HL-60 (cell line): ENCODE results near the gene TM6SF1.

Experiments
- DNase-seq, 2 experiments: peaks; one replicate each; pipeline ENCODE4 v3.0.0-alpha.2; 2010 to 2020; ENCODE audit warnings: low read depth in 1 of 2, low spot score in 1 of 2
- H3K27ac ChIP-seq: fragments of 250-450 bp; sonication (Bioruptor Pico); replicated peaks from 2 replicates; pipeline ENCODE4 v1.5.1; 2020; ENCODE audit warnings: mild to moderate bottlenecking, moderate library complexity
- H3K27me3 ChIP-seq: fragments of 250-450 bp; sonication (Bioruptor Pico); 2 replicates; pipeline ENCODE4 v1.5.1; 2021; ENCODE audit warnings: mild to moderate bottlenecking, moderate library complexity; ENCODE audit not compliant: insufficient read depth, poor library complexity, severe bottlenecking
- H3K4me3 ChIP-seq: replicated peaks from 2 replicates; pipeline ENCODE4 v1.5.1; 2011; ENCODE audit warnings: mild to moderate bottlenecking, control low read depth, low read length; ENCODE audit not compliant: insufficient read depth
- GABPA ChIP-seq: IDR thresholded peaks from 2 replicates; pipeline ENCODE4 v1.6.1; 2012; ENCODE audit warnings: low read depth
- POLR2AphosphoS5 ChIP-seq: IDR thresholded peaks from 2 replicates; pipeline ENCODE4 v1.6.1; 2012; ENCODE audit warnings: low read depth
- SPI1 ChIP-seq: IDR thresholded peaks from 2 replicates; pipeline ENCODE4 v1.6.1; 2012; ENCODE audit warnings: low read depth, mild to moderate bottlenecking, borderline replicate concordance
- TF ChIP-seq, protein P1 (sequence below): IDR thresholded peaks from one replicate; pipeline ENCODE4 v1.5.1; 2011; ENCODE audit warnings: low read length, control low read depth, inconsistent platforms; ENCODE audit not compliant: insufficient read depth
- TF ChIP-seq, protein P2 (sequence below): IDR thresholded peaks from 2 replicates; pipeline ENCODE4 v1.6.1; 2012; ENCODE audit warnings: low read depth; ENCODE audit not compliant: insufficient replicate concordance

Gene TM6SF1

DNA sequence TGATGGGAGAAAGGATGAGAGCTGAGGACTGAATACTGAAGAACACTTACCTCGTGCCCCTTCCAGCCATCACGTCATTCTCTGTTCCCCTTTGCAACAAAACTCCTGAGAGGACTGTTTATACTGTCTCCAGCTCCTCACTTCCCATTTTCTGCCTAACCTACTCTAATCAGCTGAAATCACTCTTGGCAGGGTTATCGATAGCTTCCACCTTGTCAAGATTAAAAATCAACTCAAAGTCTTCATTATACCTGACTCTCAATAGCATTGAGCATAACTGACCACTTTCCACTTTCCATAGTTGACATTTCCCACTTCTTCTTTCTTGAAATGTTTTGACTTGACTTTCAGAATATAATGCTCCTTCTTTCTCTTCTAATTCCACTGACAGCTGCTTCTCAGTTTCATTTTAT, 44.7 kb upstream of the TM6SF1 start:
- Histone ChIP-seq H3K27me3 (no peaks in the 10 kb centered on the region), H3K4me3 (no peak overlapping the region), H3K27ac (no peak overlapping the region)
- TF ChIP-seq GABPA (no peak), SPI1 (peak; percentile 86)
- TF ChIP-seq, protein P1, sequence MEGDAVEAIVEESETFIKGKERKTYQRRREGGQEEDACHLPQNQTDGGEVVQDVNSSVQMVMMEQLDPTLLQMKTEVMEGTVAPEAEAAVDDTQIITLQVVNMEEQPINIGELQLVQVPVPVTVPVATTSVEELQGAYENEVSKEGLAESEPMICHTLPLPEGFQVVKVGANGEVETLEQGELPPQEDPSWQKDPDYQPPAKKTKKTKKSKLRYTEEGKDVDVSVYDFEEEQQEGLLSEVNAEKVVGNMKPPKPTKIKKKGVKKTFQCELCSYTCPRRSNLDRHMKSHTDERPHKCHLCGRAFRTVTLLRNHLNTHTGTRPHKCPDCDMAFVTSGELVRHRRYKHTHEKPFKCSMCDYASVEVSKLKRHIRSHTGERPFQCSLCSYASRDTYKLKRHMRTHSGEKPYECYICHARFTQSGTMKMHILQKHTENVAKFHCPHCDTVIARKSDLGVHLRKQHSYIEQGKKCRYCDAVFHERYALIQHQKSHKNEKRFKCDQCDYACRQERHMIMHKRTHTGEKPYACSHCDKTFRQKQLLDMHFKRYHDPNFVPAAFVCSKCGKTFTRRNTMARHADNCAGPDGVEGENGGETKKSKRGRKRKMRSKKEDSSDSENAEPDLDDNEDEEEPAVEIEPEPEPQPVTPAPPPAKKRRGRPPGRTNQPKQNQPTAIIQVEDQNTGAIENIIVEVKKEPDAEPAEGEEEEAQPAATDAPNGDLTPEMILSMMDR: no peak
- peak in 1 of 2 experiments; percentile 29 for DNase-seq

DNA sequence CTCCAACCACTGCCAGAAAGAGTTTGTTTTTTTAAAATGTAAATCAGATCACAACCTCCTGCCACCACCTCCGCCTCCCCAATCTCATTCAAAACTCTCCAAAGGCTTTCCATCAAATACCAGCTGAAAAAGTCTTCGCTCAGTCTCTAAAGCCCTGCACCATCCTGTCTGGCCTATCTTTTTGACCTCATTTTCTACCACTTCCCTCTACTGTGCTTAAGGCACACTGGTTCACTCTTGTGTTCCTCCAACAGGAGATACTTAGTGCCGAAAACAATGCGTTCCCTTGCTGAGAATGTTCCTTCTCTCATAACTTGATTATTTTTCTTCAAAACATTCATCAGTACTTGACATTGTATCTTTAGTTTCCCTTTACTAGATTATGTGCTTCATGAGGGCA, 43.9 kb upstream of the TM6SF1 start:
- Histone ChIP-seq H3K27me3 (no peaks in the 10 kb centered on the region), H3K27ac (peak overlapping the region; percentile 64; the same call in 1 of the 2 replicates), H3K4me3 (no peak overlapping the region)
- TF ChIP-seq SPI1: peak; percentile 65; the same call in 1 of the 2 replicates
- TF ChIP-seq POLR2AphosphoS5: no peak
- peak in 1 of 2 experiments; percentile 33 for DNase-seq

DNA sequence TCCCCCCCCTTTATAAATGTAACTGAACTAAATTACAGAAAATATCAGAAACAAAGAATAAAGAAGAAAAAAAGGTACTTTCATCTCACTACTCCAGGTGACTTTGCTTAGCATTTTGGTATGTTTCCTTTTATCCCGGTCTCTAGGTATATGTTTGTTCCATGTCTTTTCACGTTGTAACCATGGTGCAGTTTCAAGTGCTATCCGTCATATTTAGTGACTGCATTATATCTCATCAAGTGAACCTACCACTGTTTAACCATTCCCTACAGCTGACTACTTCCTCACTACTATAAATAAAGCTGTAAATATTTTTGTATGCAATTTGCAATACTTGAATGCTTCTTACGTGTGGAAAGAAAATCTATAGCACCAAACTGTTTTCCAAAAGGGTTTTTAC, 42.6 kb upstream of the TM6SF1 start:
- Histone ChIP-seq H3K4me3 (peak overlapping the region; percentile 56), H3K27me3 (no peaks in the 10 kb centered on the region), H3K27ac (peak overlapping the region; percentile 64)
- TF ChIP-seq, protein P2, sequence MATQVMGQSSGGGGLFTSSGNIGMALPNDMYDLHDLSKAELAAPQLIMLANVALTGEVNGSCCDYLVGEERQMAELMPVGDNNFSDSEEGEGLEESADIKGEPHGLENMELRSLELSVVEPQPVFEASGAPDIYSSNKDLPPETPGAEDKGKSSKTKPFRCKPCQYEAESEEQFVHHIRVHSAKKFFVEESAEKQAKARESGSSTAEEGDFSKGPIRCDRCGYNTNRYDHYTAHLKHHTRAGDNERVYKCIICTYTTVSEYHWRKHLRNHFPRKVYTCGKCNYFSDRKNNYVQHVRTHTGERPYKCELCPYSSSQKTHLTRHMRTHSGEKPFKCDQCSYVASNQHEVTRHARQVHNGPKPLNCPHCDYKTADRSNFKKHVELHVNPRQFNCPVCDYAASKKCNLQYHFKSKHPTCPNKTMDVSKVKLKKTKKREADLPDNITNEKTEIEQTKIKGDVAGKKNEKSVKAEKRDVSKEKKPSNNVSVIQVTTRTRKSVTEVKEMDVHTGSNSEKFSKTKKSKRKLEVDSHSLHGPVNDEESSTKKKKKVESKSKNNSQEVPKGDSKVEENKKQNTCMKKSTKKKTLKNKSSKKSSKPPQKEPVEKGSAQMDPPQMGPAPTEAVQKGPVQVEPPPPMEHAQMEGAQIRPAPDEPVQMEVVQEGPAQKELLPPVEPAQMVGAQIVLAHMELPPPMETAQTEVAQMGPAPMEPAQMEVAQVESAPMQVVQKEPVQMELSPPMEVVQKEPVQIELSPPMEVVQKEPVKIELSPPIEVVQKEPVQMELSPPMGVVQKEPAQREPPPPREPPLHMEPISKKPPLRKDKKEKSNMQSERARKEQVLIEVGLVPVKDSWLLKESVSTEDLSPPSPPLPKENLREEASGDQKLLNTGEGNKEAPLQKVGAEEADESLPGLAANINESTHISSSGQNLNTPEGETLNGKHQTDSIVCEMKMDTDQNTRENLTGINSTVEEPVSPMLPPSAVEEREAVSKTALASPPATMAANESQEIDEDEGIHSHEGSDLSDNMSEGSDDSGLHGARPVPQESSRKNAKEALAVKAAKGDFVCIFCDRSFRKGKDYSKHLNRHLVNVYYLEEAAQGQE: no peak
- TF ChIP-seq, protein P1: no peak
- TF ChIP-seq SPI1 (peak; percentile 34; the same call in 1 of the 2 replicates), GABPA (no peak), POLR2AphosphoS5 (no peak)
- no peak for DNase-seq

DNA sequence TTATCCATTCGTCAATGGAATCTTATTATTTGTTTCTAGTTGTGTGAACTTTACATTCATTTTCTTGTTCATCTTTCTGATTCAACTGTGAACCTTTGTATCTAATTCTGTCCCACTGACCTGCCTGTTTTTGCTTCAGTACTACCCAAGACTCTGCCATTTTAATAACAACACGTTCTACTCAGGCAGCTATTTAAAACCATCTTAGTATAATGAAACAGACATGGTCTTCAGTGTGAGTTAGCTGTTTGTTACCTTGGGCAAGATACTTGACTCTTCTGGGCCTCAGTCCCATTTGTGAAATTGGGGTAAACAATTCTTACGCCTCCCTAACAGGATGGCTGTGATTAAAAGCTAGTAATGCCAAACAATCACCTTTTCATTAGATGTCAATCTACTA, 42.0 kb upstream of the TM6SF1 start:
- DNase-seq: no peak
- no peaks in the 10 kb centered on the region for H3K27me3 ChIP-seq
- TF ChIP-seq GABPA (no peak), POLR2AphosphoS5 (no peak), SPI1 (no peak)
- TF ChIP-seq, protein P1: no peak
- TF ChIP-seq, protein P2: no peak
- peak overlapping the region; percentile 64 for H3K27ac ChIP-seq
- H3K4me3 ChIP-seq: peak overlapping the region; percentile 56
